Stromal cell of bone marrow (primary cell): Measurements from ENCODE around the gene CREG1.

Experiments
- DNase-seq: peaks from one replicate; pipeline ENCODE4 v3.0.0-alpha.2; 2012; ENCODE audit warnings: low read depth

Gene CREG1

GRCh38 chr1:167529829-167530474 lies 23.6 kb downstream of the CREG1 start:
- DNase-seq, result no peak

GRCh38 chr1:167528057-167528728 lies 25.4 kb downstream of the CREG1 start:
- DNase-seq, result no peak

- DNase-seq, result no peak
Observed at GRCh38 chr1:167526667-167527383, 26.7 kb downstream of the CREG1 start.

- DNase-seq, result no peak
Observed at GRCh38 chr1:167524651-167525050, 28.9 kb downstream of the CREG1 start.

- DNase-seq, result no peak
Observed at GRCh38 chr1:167522246-167522645, 31.3 kb downstream of the CREG1 start.

- no peak for DNase-seq
Observed at GRCh38 chr1:167520711-167521206, 32.8 kb downstream of the CREG1 start.

- DNase-seq, result no peak
Observed at GRCh38 chr1:167518331-167518700, 35.2 kb downstream of the CREG1 start, which contains the start of gene CD247. CD247 (minus strand) TSS chr1:167518529; CDS start chr1:167518465, 64 bp downstream.

- no peak for DNase-seq
Observed at GRCh38 chr1:167517535-167518330, 35.8 kb downstream of the CREG1 start.

GRCh38 chr1:167516404-167517388 lies 36.9 kb downstream of the CREG1 start:
- DNase-seq, result no peak

GRCh38 chr1:167515893-167516321 lies 37.7 kb downstream of the CREG1 start:
- DNase-seq, result no peak

- no peak for DNase-seq
Observed at GRCh38 chr1:167515461-167515860, 38.1 kb downstream of the CREG1 start.

GRCh38 chr1:167514288-167514687 lies 39.3 kb downstream of the CREG1 start:
- DNase-seq, result no peak

- DNase-seq, result no peak
Observed at GRCh38 chr1:167512046-167512654, 41.4 kb downstream of the CREG1 start.

GRCh38 chr1:167511374-167511986 lies 42.1 kb downstream of the CREG1 start:
- DNase-seq, result no peak

- DNase-seq, result no peak
Observed at GRCh38 chr1:167510881-167511280, 42.7 kb downstream of the CREG1 start.

- no peak for DNase-seq
Observed at GRCh38 chr1:167510244-167510643, 43.3 kb downstream of the CREG1 start.

GRCh38 chr1:167509587-167509986 lies 44.0 kb downstream of the CREG1 start:
- no peak for DNase-seq

- DNase-seq, result no peak
Observed at GRCh38 chr1:167507719-167508118, 45.8 kb downstream of the CREG1 start.

GRCh38 chr1:167504467-167504827 lies 49.1 kb downstream of the CREG1 start:
- DNase-seq, result no peak
